ENCODE data around the gene ARHGEF19. TPM values are rescaled to one million over a fixed set of nuclear protein-coding genes. Genes with fewer than 3 reads are reported as not detected.

ARHGEF19 gene
- polyA plus RNA-seq, 1 experiment, result 6.7 TPM

GRCh38 chr1:16241221-16241708 lies 28.8 kb upstream of the ARHGEF19 start:
- H3K27ac ChIP-seq (ENCODE audit: low read depth, low read length), result no peak overlapping the region
- CTCF ChIA-PET, result interaction anchor here (3.6 kb wide), 1 partner anchor 159 kb away, joined by 19 read pairs; no protein-coding TSS in a partner anchor
- H3K4me3 ChIP-seq (ENCODE audit: low read depth, low read length), result no peak overlapping the region
- TF ChIP-seq CTCF (IDR thresholded peaks at IDR 0.05; ENCODE audit: low read depth, low read length), result no peak
- DNase-seq (ENCODE audit: low read depth, low spot score), result no peak
- H3K9me3 ChIP-seq (ENCODE audit: control insufficient read depth, insufficient read depth, low read length), result no peaks in the 10 kb centered on the region
- POLR2A ChIA-PET, result no interaction called here
- no peaks in the 10 kb centered on the region for H3K27me3 ChIP-seq (ENCODE audit: control insufficient read depth, insufficient read depth, low read length)

GRCh38 chr1:16239972-16240491 lies 27.6 kb upstream of the ARHGEF19 start:
- POLR2A ChIA-PET, result interaction anchor here (1.6 kb wide), 1 partner anchor 33 kb away, joined by 5 read pairs; no protein-coding TSS in a partner anchor
- CTCF ChIA-PET, result no interaction called here

GRCh38 chr1:16237343-16237830 lies 24.9 kb upstream of the ARHGEF19 start:
- POLR2A ChIA-PET, result no interaction called here
- DNase-seq (ENCODE audit: low read depth, low spot score), result no peak

More at GRCh38 chr1:16239972-16240491, 27.6 kb upstream of the ARHGEF19 start:
- H3K9me3 ChIP-seq (ENCODE audit: control insufficient read depth, insufficient read depth, low read length), result no peaks in the 10 kb centered on the region
- DNase-seq (ENCODE audit: low read depth, low spot score), result no peak
- no peak overlapping the region for H3K4me3 ChIP-seq (ENCODE audit: low read depth, low read length)
- H3K27me3 ChIP-seq (ENCODE audit: control insufficient read depth, insufficient read depth, low read length), result no peaks in the 10 kb centered on the region
- no peak overlapping the region for H3K27ac ChIP-seq (ENCODE audit: low read depth, low read length)
- TF ChIP-seq CTCF (IDR thresholded peaks at IDR 0.05; ENCODE audit: low read depth, low read length), result no peak

GRCh38 chr1:16236511-16237342 lies 24.3 kb upstream of the ARHGEF19 start, which contains the start of gene CPLANE2:
Gene CPLANE2, minus strand, starts transcription at chr1:16237183. Its CDS starts 441 bp downstream, at chr1:16236742.
- no peak for TF ChIP-seq CTCF (IDR thresholded peaks at IDR 0.05; ENCODE audit: low read depth, low read length)
- Histone ChIP-seq H3K9me3 (ENCODE audit: control insufficient read depth, insufficient read depth, low read length) (peaks cover 6% of the 10 kb centered on the region; the same call in 1 of the 2 replicates), H3K27me3 (ENCODE audit: control insufficient read depth, insufficient read depth, low read length) (no peaks in the 10 kb centered on the region), H3K27ac (ENCODE audit: low read depth, low read length) (peak within 1 kb of the TSS; percentile 78), H3K4me3 (ENCODE audit: low read depth, low read length) (peak within 1 kb of the TSS; percentile 77)
- DNase-seq (ENCODE audit: low read depth, low spot score), result peak; percentile 74
- CTCF ChIA-PET, result interaction anchor here (0.9 to 2.2 kb wide), 3 partner anchors 116 to 154 kb away, joined by 4 to 8 read pairs (median 6); partner anchors contain the start of gene FBXO42
- POLR2A ChIA-PET, result interaction anchor here (0.6 kb wide), 1 partner anchor 20 kb away, joined by 3 read pairs; no protein-coding TSS in a partner anchor

More at GRCh38 chr1:16237343-16237830, 24.9 kb upstream of the ARHGEF19 start:
- 0 out of 2 replicates have a peak, but pooled peaks have one; percentile 1 for TF ChIP-seq CTCF (IDR thresholded peaks at IDR 0.05; ENCODE audit: low read depth, low read length)
- CTCF ChIA-PET, result interaction anchor here (0.9 to 2.2 kb wide), 5 partner anchors 15 to 159 kb away, joined by 3 to 10 read pairs (median 6); partner anchors contain the start of gene FBXO42
- Histone ChIP-seq H3K27ac (ENCODE audit: low read depth, low read length) (peak overlapping the region; percentile 78), H3K9me3 (ENCODE audit: control insufficient read depth, insufficient read depth, low read length) (peaks cover 6% of the 10 kb centered on the region; the same call in 1 of the 2 replicates), H3K27me3 (ENCODE audit: control insufficient read depth, insufficient read depth, low read length) (no peaks in the 10 kb centered on the region), H3K4me3 (ENCODE audit: low read depth, low read length) (peak overlapping the region; percentile 77)
